Stimulated activated CD8-positive, alpha-beta memory T cell treated with anti-CD3 and anti-CD28 coated beads, Interleukin-7, amount 100 ng/mL, for 48 hours (primary cell): ENCODE data around the gene IRGQ.
"Not testable (repeated sequence)": the region's sequence is repeated elsewhere in the genome, so short reads cannot be mapped to it uniquely, and the experiment has no call there.

Source experiments
- DNase-seq, 2 donors: peaks; one replicate each; pipeline ENCODE4 v3.0.0-alpha.2; 2020; ENCODE audit warnings: low read depth in 1 of 2; ENCODE audit errors: extremely low read depth in 1 of 2

IRGQ gene

DNA sequence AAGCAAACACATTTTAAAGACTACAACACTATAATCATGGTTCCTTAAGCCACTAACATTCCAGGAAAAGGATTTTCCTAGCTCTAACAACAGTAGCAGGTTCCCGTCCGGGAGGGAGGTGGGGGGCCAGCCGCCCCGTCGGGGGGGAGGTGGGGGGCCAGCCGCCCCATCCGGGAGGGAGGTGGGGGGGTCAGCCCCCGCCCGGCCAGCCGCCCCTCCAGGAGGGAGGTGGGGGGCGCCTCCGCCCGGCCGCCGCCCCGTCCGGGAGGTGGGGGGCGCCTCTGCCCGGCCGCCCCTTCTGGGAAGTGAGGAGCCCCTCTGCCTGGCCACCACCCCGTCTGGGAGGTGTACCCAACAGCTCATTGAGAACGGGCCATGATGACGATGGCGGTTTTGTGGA, 48.0 kb downstream of the IRGQ start:
- not testable (repeated sequence) for DNase-seq

DNA sequence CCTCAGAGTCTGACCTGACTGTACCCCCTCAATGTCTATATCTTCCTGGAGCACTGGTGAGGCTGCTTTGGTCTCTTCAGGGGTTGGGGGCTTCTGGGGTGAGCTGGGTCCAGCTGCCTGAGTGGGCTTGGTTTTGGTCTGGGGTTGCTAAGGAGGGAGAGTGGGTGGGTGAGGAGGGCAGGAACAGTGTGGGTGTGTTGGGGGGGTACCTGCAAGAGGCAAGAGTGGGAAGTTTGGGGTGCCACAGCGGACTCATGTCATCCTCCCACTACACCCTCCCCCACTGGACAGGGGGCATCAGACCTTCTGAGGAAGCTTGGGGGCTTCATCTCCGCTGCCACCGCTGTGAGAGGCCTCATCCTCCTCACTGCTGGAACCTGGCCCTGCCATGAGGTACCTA, 49.4 kb downstream of the IRGQ start:
- no peak for DNase-seq

DNA sequence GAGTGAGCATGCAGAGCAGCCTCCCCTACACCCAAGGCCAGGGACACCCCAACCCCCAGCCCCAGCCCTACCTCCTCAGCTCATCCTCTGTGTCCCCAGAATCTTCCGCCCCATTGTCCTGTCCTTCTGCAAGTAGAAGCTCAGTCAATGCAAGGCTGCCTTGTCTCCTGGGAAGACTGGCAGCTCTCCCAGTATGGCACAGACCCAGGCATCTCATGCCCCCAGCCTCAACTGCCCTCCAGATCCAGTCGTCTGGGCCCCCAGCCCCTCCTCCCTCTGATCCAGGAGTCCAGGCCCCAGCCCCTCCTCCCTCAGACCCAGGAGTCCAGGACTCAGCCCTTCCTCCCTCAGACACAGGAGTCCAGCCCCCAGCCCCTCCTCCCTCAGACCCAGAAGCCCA, 50.0 kb downstream of the IRGQ start:
- DNase-seq: no peak

DNA sequence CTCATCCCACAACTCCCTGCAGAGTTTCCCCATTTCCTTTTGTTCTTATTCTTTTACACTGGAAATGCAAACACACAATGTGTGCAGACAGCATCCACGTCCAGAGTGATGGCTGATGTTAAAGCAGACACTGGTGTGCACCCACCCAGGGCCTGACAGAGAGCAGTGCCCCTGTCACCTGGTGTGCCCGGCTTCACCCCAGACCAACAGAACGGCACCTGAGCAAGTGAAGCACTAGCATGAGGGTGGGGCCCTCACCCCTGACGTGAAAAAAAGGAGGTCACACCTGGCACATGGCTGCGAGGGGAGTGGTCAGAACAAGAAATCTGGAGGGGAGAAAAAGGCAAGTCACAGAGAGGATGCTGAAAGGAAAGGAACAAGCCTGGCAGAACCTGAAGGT, 50.7 kb downstream of the IRGQ start:
- DNase-seq: no peak

DNA sequence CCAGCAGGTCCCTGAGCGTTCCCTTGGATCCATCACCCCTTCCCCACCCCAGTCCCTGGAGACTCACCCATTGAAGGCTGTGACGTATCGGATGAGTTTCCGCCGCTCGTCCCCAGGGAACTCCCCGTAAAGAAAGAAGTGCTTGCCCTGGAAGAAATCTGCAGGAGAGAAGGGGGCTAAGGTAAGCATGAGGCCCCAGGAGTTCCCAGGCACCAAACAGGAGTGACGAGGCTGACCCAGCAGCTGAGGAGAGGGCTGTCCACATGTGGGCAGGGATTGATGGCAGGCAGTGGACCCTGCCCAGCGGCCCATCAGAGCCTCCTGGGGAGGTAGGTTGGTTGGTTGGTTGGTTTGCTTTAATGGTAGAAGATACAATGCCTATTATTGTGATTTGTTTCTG, 51.9 kb downstream of the IRGQ start:
- DNase-seq: no peak

DNA sequence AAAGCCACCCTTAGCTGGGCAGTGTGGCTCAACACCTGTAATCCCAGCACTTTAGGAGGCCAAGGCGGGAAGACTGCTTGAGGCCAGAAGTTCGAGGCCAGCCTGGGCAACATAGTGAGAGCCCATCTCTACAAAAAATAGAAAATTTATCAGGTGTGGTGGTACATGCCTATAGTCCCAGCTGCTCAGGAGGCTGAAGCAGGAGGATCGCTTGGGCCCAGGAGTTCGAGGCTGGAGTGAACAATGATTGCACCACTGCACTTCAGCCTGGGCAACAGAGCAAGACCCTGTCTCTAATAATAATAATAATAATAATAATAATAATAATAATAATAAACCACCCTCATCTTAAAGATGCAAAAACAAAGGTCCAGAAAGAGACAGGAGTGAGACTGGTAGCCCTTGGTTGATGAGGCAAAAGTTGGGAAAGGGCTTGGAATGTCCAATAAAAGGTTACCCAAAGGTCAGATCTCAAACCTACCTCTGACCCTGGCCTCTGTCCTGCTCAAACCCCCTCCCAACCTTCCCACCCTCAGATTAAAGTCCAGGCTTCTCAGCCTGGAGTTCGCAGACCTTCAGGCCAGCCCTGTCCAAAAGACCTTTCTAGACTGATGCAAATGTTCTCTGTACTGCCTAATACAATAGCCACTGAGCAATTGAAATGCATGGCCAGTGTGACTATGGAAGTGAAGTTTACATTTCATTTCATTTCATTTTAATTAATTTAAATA, 53.8 kb downstream of the IRGQ start:
- no peak for DNase-seq

DNA sequence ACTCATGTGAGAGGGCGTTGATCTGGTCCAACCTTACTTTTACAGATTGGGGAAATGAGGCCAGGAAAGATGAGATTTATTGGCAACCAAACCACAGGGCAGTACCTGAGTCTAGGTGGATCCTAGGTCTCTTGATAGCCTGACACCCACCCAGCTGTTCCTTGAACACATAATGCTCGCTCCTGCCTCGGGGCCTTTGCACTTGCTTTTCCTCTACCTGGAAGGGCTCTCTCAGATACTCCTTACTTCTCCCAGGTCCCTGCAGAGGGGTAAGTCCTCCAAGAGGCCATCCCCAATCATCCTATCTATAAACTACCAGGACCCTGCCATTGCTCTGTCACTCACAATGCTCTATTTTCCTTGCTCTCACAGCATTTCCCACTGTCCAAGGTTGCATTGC, 55.6 kb downstream of the IRGQ start:
- DNase-seq: no peak

DNA sequence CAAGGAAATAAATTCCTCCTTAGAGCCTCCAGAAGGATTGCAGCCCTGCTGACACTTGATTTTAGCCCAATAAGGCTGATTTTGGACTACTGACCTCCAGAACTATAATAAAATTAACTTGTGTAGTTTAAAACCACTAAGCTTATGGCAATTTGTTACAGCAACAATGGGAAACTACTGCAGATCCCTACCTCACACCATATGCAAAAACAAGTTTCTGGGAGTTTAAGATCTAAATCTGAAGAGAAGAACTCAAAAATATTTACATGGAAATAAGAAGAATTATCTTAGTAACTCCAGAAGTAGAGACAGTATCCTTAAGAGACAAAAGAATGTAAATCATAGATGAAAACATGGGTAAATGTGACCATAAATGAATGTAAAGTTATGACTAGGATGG, 57.0 kb downstream of the IRGQ start:
- DNase-seq: no peak

DNA sequence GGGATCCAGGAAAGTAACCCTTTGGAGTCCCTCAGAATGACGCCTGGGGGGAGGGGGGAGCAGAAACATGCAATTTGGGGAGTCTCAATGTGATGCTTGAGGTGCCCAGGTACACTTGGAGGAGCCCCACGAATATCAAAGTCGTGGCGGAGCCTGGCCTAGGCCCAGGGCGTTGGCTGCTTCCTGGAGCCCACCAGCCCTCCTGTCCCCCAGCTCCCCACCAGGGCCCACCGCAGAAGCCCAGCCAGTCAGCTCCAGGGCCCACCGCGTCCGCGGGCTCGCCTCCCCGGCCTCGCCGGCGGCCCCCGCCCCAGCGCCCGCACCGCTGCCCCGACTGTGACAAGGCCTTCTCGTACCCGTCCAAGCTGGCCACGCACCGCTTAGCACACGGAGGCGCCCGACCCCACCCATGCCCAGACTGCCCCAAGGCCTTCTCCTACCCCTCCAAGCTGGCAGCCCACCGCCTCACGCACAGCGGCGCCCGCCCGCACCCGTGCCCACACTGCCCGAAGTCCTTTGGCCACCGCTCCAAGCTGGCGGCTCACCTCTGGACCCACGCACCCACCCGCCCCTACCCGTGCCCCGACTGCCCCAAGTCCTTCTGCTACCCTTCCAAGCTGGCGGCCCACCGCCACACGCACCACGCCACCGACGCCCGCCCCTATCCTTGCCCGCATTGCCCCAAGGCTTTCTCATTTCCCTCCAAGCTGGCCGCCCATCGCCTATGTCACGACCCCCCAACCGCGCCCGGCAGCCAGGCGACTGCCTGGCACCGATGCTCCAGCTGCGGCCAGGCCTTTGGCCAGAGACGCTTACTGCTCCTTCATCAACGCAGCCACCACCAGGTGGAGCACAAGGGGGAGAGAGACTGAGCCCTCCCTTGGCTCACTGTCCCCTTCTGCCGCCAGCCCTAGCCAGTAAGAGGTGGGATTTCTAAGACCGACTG, 60.8 kb downstream of the IRGQ start:
- DNase-seq: no peak
